SK-N-SH treated with all-trans-retinoic acid at 6 μM for 48 hours (cell line): ENCODE measurements around the gene GRID1.

Source experiments
- ATAC-seq: fragments of 200-7000 bp; cut with Tn5 transposase; 3 replicates; pipeline ENCODE4 v1.9.1; 2020; ENCODE audit warnings: mild to moderate bottlenecking, moderate library complexity
- ARNTL ChIP-seq: fragments of 450-650 bp; formaldehyde crosslinking; IDR thresholded peaks from 2 replicates; pipeline ENCODE4 v1.5.0; 2020; ENCODE audit warnings: low read depth, mild to moderate bottlenecking, moderate library complexity, borderline replicate concordance
- BACH2 ChIP-seq: fragments of 250-450 bp; sonication (Bioruptor Pico); IDR thresholded peaks from 2 replicates; pipeline ENCODE4 v1.9.0; 2021; ENCODE audit warnings: mild to moderate bottlenecking, borderline replicate concordance
- CSDC2 ChIP-seq: fragments of 250-450 bp; sonication (Bioruptor Pico); IDR thresholded peaks from 2 replicates; pipeline ENCODE4 v1.5.0; 2020; ENCODE audit warnings: mild to moderate bottlenecking, moderate library complexity
- GLIS3 ChIP-seq: fragments of 250-450 bp; sonication (Bioruptor Pico); IDR thresholded peaks from 2 replicates; pipeline ENCODE4 v1.5.0; 2020; ENCODE audit warnings: mild to moderate bottlenecking, moderate library complexity
- ISL1 ChIP-seq: fragments of 250-450 bp; sonication (Bioruptor Pico); IDR thresholded peaks from 2 replicates; pipeline ENCODE4 v2.1.2; 2022; ENCODE audit warnings: mild to moderate bottlenecking, moderate library complexity
- OSR1 ChIP-seq: fragments of 250-450 bp; sonication (Bioruptor Pico); IDR thresholded peaks from 2 replicates; pipeline ENCODE4 v1.8.0; 2022; ENCODE audit warnings: moderate library complexity, mild to moderate bottlenecking, inconsistent platforms
- PPARA ChIP-seq: fragments of 250-450 bp; sonication (Bioruptor Pico); IDR thresholded peaks from 2 replicates; pipeline ENCODE4 v1.5.0; 2020; ENCODE audit warnings: mild to moderate bottlenecking, borderline replicate concordance
- RARB ChIP-seq: fragments of 250-450 bp; sonication (Bioruptor Pico); IDR thresholded peaks from 2 replicates; pipeline ENCODE4 v1.8.0; 2021; ENCODE audit warnings: mild to moderate bottlenecking, moderate library complexity
- SNAI2 ChIP-seq: fragments of 250-450 bp; sonication (Bioruptor Pico); IDR thresholded peaks from 2 replicates; pipeline ENCODE4 v1.5.0; 2020; ENCODE audit warnings: mild to moderate bottlenecking, moderate library complexity
- TCF4 ChIP-seq: fragments of 250-450 bp; sonication (Bioruptor Pico); IDR thresholded peaks from 2 replicates; pipeline ENCODE4 v1.8.0; 2021; ENCODE audit warnings: mild to moderate bottlenecking, moderate library complexity, borderline replicate concordance
- ZC3H10 ChIP-seq: fragments of 250-450 bp; sonication (Bioruptor Pico); IDR thresholded peaks from 2 replicates; pipeline ENCODE4 v1.5.1; 2021; ENCODE audit warnings: mild to moderate bottlenecking, moderate library complexity
- ZFP3 ChIP-seq: fragments of 250-450 bp; sonication (Bioruptor Pico); IDR thresholded peaks from 2 replicates; pipeline ENCODE4 v1.5.0; 2020; ENCODE audit warnings: mild to moderate bottlenecking, moderate library complexity
- ZFP30 ChIP-seq: fragments of 450-650 bp; formaldehyde crosslinking; IDR thresholded peaks from 2 replicates; pipeline ENCODE4 v1.5.0; 2022; ENCODE audit warnings: mild to moderate bottlenecking, moderate library complexity
- ZNF565 ChIP-seq: fragments of 450-650 bp; formaldehyde crosslinking; conservative IDR thresholded peaks from 2 replicates; pipeline ENCODE4 v1.5.0; 2020; ENCODE audit warnings: low read depth, mild to moderate bottlenecking, moderate library complexity
- ZNF70 ChIP-seq: fragments of 450-650 bp; formaldehyde crosslinking; IDR thresholded peaks from 2 replicates; pipeline ENCODE4 v1.5.0; 2020; ENCODE audit warnings: mild to moderate bottlenecking, moderate library complexity
- ZNF8 ChIP-seq: fragments of 450-650 bp; formaldehyde crosslinking; IDR thresholded peaks from 2 replicates; pipeline ENCODE4 v1.5.0; 2020; ENCODE audit warnings: mild to moderate bottlenecking, moderate library complexity
- TF ChIP-seq, protein P1 (sequence below): fragments of 250-450 bp; sonication (Bioruptor Pico); IDR thresholded peaks from 2 replicates; pipeline ENCODE4 v1.5.1; 2021; ENCODE audit warnings: mild to moderate bottlenecking, moderate library complexity
- TF ChIP-seq, protein P2 (sequence below): fragments of 250-450 bp; sonication (Bioruptor Pico); IDR thresholded peaks from 2 replicates; pipeline ENCODE4 v1.5.0; 2020; ENCODE audit warnings: mild to moderate bottlenecking, moderate library complexity
- TF ChIP-seq, protein P3 (sequence below): fragments of 250-450 bp; sonication (Bioruptor Pico); IDR thresholded peaks from 2 replicates; pipeline ENCODE4 v1.8.0; 2020; ENCODE audit warnings: mild to moderate bottlenecking, moderate library complexity, borderline replicate concordance
- TF ChIP-seq, protein P4 (sequence below): fragments of 250-450 bp; sonication (Bioruptor Pico); IDR thresholded peaks from 2 replicates; pipeline ENCODE4 v1.5.1; 2020; ENCODE audit warnings: low read depth, mild to moderate bottlenecking, moderate library complexity

GRID1 gene

DNA sequence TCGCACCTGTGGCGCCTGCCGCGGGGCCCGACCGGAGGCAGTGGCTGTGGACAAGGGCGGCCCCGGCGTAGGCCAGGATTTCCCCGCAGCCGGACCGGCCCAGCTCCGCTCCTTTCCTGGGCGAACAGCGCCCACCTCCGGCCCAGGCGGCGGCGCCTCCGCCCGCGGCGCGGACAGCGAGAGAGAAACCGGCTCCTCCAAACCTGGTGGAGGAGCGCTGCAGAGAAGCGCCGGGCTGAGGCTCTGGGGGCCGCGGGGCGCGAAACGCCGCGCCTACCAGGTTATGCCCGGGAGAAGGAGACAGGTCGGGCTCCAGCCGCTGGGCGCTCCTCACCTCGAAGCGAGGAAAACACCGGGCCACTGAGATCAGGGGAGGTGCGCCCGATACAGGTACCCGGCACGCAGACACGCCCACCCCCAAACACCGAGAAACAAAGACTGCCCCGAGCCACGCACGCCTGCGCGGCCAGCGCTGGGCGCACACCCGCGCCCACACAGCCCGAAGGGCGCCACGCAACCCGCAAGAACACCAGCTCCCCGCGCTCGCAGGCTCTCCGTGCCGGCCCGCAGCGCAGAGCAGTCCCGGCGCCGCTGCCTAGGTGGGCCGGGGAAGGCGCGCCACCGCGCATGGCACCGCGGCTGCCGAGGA, 3.3 kb downstream of the GRID1 start:
- TF ChIP-seq CSDC2 (CRISPR knock-in tag) (no peak), ZNF565 (CRISPR knock-in tag) (no peak), SNAI2 (no peak), ZC3H10 (CRISPR knock-in tag) (no peak), RARB (CRISPR knock-in tag) (no peak), PPARA (no peak), ZNF8 (CRISPR knock-in tag) (no peak), ZNF70 (no peak), TCF4 (CRISPR knock-in tag) (no peak), GLIS3 (no peak), ISL1 (CRISPR knock-in tag) (no peak), BACH2 (CRISPR knock-in tag) (no peak), OSR1 (CRISPR knock-in tag) (no peak), ZFP3 (CRISPR knock-in tag) (no peak), ZFP30 (CRISPR knock-in tag) (no peak), ARNTL (CRISPR knock-in tag) (no peak)
- TF ChIP-seq, protein P1, sequence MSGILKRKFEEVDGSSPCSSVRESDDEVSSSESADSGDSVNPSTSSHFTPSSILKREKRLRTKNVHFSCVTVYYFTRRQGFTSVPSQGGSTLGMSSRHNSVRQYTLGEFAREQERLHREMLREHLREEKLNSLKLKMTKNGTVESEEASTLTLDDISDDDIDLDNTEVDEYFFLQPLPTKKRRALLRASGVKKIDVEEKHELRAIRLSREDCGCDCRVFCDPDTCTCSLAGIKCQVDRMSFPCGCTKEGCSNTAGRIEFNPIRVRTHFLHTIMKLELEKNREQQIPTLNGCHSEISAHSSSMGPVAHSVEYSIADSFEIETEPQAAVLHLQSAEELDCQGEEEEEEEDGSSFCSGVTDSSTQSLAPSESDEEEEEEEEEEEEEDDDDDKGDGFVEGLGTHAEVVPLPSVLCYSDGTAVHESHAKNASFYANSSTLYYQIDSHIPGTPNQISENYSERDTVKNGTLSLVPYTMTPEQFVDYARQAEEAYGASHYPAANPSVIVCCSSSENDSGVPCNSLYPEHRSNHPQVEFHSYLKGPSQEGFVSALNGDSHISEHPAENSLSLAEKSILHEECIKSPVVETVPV (CRISPR knock-in tag) = no peak
- TF ChIP-seq, protein P2, sequence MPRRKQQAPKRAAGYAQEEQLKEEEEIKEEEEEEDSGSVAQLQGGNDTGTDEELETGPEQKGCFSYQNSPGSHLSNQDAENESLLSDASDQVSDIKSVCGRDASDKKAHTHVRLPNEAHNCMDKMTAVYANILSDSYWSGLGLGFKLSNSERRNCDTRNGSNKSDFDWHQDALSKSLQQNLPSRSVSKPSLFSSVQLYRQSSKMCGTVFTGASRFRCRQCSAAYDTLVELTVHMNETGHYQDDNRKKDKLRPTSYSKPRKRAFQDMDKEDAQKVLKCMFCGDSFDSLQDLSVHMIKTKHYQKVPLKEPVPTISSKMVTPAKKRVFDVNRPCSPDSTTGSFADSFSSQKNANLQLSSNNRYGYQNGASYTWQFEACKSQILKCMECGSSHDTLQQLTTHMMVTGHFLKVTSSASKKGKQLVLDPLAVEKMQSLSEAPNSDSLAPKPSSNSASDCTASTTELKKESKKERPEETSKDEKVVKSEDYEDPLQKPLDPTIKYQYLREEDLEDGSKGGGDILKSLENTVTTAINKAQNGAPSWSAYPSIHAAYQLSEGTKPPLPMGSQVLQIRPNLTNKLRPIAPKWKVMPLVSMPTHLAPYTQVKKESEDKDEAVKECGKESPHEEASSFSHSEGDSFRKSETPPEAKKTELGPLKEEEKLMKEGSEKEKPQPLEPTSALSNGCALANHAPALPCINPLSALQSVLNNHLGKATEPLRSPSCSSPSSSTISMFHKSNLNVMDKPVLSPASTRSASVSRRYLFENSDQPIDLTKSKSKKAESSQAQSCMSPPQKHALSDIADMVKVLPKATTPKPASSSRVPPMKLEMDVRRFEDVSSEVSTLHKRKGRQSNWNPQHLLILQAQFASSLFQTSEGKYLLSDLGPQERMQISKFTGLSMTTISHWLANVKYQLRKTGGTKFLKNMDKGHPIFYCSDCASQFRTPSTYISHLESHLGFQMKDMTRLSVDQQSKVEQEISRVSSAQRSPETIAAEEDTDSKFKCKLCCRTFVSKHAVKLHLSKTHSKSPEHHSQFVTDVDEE (CRISPR knock-in tag) = no peak
- TF ChIP-seq, protein P3, sequence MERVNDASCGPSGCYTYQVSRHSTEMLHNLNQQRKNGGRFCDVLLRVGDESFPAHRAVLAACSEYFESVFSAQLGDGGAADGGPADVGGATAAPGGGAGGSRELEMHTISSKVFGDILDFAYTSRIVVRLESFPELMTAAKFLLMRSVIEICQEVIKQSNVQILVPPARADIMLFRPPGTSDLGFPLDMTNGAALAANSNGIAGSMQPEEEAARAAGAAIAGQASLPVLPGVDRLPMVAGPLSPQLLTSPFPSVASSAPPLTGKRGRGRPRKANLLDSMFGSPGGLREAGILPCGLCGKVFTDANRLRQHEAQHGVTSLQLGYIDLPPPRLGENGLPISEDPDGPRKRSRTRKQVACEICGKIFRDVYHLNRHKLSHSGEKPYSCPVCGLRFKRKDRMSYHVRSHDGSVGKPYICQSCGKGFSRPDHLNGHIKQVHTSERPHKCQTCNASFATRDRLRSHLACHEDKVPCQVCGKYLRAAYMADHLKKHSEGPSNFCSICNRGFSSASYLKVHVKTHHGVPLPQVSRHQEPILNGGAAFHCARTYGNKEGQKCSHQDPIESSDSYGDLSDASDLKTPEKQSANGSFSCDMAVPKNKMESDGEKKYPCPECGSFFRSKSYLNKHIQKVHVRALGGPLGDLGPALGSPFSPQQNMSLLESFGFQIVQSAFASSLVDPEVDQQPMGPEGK (CRISPR knock-in tag) = no peak
- TF ChIP-seq, protein P4, sequence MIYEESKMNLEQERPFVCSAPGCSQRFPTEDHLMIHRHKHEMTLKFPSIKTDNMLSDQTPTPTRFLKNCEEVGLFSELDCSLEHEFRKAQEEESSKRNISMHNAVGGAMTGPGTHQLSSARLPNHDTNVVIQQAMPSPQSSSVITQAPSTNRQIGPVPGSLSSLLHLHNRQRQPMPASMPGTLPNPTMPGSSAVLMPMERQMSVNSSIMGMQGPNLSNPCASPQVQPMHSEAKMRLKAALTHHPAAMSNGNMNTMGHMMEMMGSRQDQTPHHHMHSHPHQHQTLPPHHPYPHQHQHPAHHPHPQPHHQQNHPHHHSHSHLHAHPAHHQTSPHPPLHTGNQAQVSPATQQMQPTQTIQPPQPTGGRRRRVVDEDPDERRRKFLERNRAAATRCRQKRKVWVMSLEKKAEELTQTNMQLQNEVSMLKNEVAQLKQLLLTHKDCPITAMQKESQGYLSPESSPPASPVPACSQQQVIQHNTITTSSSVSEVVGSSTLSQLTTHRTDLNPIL (CRISPR knock-in tag) = no peak
- ATAC-seq = no peak

DNA sequence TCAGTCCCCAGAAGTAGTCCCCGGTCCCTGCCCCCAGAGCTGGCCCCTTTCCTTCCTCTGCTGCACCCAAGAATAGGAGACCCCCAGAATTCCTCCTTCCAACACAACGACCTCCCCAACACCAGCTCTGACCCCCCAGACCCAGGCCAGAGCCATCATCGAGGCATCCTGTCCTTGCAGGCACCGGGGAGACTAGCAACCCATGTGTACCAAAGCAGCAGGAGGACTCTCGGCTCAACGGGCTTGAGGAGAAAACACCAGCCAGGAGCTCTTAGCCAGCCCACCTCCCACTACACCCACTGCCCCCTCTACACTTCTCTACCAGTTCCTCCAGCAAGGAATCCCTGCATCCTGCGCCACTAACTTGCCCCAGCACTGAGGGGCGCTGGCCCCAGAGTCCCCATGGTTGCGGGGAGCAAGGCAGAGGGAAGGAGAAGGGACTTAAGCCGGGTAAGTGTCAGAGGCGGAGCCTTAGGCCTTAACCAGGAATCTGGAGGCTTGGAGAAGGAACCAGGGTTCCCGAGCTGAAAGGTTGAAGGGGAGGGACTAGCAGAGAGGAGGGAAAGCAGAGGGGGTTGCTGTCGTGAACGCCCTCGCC, 3.9 kb downstream of the GRID1 start:
- no peak for ATAC-seq
- TF ChIP-seq, protein P2 (CRISPR knock-in tag) = no peak
- TF ChIP-seq BACH2 (CRISPR knock-in tag) (no peak), ZC3H10 (CRISPR knock-in tag) (no peak), ZNF70 (no peak)
